OCI-M2 (cell line): ENCODE data around the gene CIAO3.

ENCODE experiments used
- DNase-seq: peaks from one replicate; lab custom pipeline; 2025; ENCODE audit not compliant: unreplicated experiment; lab: John Stamatoyannopoulos, UW

Gene CIAO3

GRCh38 chr16:740764-741505, at the start of gene CIAO3:
CIAO3 (minus strand) TSS chr16:740997; CDS start chr16:740985, 12 bp downstream.
- peak; percentile 42 for DNase-seq

GRCh38 chr16:790086-790485, 49.3 kb upstream of the CIAO3 start:
- DNase-seq = no peak

GRCh38 chr16:789191-789850, 48.5 kb upstream of the CIAO3 start:
- no peak for DNase-seq

- peak; percentile 37 for DNase-seq
Measured at GRCh38 chr16:788399-789126, 47.8 kb upstream of the CIAO3 start, which contains the start of gene CHTF18. CHTF18 (plus strand) TSS chr16:788620; CDS start chr16:788685, 65 bp downstream.

GRCh38 chr16:787978-788398, 47.2 kb upstream of the CIAO3 start, which contains the start of gene RPUSD1:
RPUSD1 (minus strand) TSS chr16:788381; CDS start chr16:787737, 644 bp downstream.
- DNase-seq = no peak

- DNase-seq = no peak
Measured at GRCh38 chr16:787321-787966, 46.6 kb upstream of the CIAO3 start.

GRCh38 chr16:785563-786535, 45.1 kb upstream of the CIAO3 start:
- no peak for DNase-seq

GRCh38 chr16:784431-784830, 43.6 kb upstream of the CIAO3 start:
- no peak for DNase-seq

GRCh38 chr16:783404-784161, 42.8 kb upstream of the CIAO3 start:
- DNase-seq = no peak

- DNase-seq = no peak
Measured at GRCh38 chr16:782766-783403, 42.1 kb upstream of the CIAO3 start.

GRCh38 chr16:782258-782657, 41.5 kb upstream of the CIAO3 start:
- DNase-seq = no peak

- no peak for DNase-seq
Measured at GRCh38 chr16:781346-782010, 40.7 kb upstream of the CIAO3 start.

- DNase-seq = no peak
Measured at GRCh38 chr16:780296-780695, 39.5 kb upstream of the CIAO3 start.

- no peak for DNase-seq
Measured at GRCh38 chr16:779561-779960, 38.8 kb upstream of the CIAO3 start.

GRCh38 chr16:778909-779527, 38.2 kb upstream of the CIAO3 start:
- DNase-seq = no peak

GRCh38 chr16:778447-778846, 37.6 kb upstream of the CIAO3 start:
- no peak for DNase-seq

GRCh38 chr16:777826-778225, 37.0 kb upstream of the CIAO3 start:
- no peak for DNase-seq

GRCh38 chr16:776824-777223, 36.0 kb upstream of the CIAO3 start:
- no peak for DNase-seq
